ENCODE data around the gene PPTC7. TPM values are rescaled to one million over a fixed set of nuclear protein-coding genes. Genes with fewer than 3 reads are reported as not detected.
"Not testable (repeated sequence)": the region's sequence is repeated elsewhere in the genome, so short reads cannot be mapped to it uniquely, and the experiment has no call there.

Gene PPTC7
- total and polyA plus RNA-seq, 10 of the 15 experiments (the other 5 are each of a cell fraction or from before 2014, with no cell fraction given) = 4.0 to 69.6 (median 12.3) TPM

GRCh38 chr12:110562386-110562785 lies 20.7 kb downstream of the PPTC7 start:
- in situ Hi-C loops (cut with MboI); DNase-seq (ENCODE audit: low read depth, low spot score); FAIRE-seq; H3K9ac ChIP-seq (ENCODE audit: control insufficient read depth, insufficient read depth, low read length); BruUV-seq (replicated peaks); H3K27me3 ChIP-seq (replicated peaks in 1 of 2; ENCODE audit: control insufficient read depth in 2 of 2, insufficient read depth in 2 of 2, low read length in 1 of 2); H3K9me3 ChIP-seq (replicated peaks; ENCODE audit: control insufficient read depth, insufficient read depth, low read length); H4K20me1 ChIP-seq (ENCODE audit: control insufficient read depth, insufficient read depth); H2AFZ ChIP-seq (ENCODE audit: control insufficient read depth, low read depth, low read length): not testable (repeated sequence)
- Histone ChIP-seq H3K36me3 (ENCODE audit: control insufficient read depth in 2 of 2, insufficient read depth in 2 of 2, low read length in 1 of 2) (peaks cover 2 to 12% of the 10 kb centered on the region in 2 experiments; a peak in 3 of 4 replicates), H3K4me1 (ENCODE audit: control insufficient read depth, insufficient read depth, low read length) (peaks cover 20% of the 10 kb centered on the region; the same call in 1 of the 2 replicates), H3K4me3 (peak overlapping the region; percentile 10; the same call in 1 of the 2 replicates), H3K79me2 (ENCODE audit: control insufficient read depth, insufficient read depth, low read length) (peaks cover 99% of the 10 kb centered on the region), H3K4me2 (ENCODE audit: control insufficient read depth, insufficient read depth) (peak overlapping the region; percentile 3), H3K27ac (ENCODE audit: control insufficient read depth, insufficient read depth) (peak overlapping the region; percentile 61)
- ChIA-PET SMC1A (ENCODE audit: uncharacterized antibody, unreplicated experiment) (interaction anchor here (0.7 to 10.8 kb wide), 7 partner anchors 13 to 142 kb away, joined by 3 to 187 read pairs (median 3); no protein-coding TSS in a partner anchor), POLR2A (interaction anchor here (0.7 to 3.6 kb wide), 9 partner anchors 12 to 30 kb away, joined by 3 to 18 read pairs (median 8); no protein-coding TSS in a partner anchor), CTCF (interaction anchor here (0.9 to 3.4 kb wide), 11 partner anchors 9 to 49 kb away, joined by 3 to 19 read pairs (median 4); no protein-coding TSS in a partner anchor), RAD21 (ENCODE audit: unreplicated experiment) (interaction anchor here (0.7 to 3.8 kb wide), 6 partner anchors 9 to 186 kb away, joined by 3 to 26 read pairs (median 4); no protein-coding TSS in a partner anchor)
- intact Hi-C loops (cut with micrococcal nuclease; ENCODE audit: unreplicated experiment) = loop anchor here (2.0 kb wide), 1 partner anchor 14 kb away; no protein-coding TSS in a partner anchor
- peak; percentile 86 for ATAC-seq
- 38% methylated on average over 5 of the region's 5 CpGs for WGBS (ENCODE audit: insufficient coverage, insufficient replicate concordance, low lambda C conversion rate, missing lambda C conversion rate)
- TF ChIP-seq DPF2 (IDR thresholded peaks at IDR 0.05) (0 out of 2 replicates have a peak, but pooled peaks have one; percentile 49), SKIL (IDR thresholded peaks at IDR 0.05; ENCODE audit: low read depth, poor library complexity, severe bottlenecking) (peak; percentile 35), ZBTB40 (IDR thresholded peaks at IDR 0.05; ENCODE audit: borderline replicate concordance) (peak; percentile 58; the same call in 1 of the 2 replicates), IKZF2 (IDR thresholded peaks at IDR 0.05) (peak; percentile 71 to 72; a peak in 3 of 4 replicates), RUNX3 (IDR thresholded peaks at IDR 0.05; ENCODE audit: low read length) (peak; percentile 35), IRF5 (IDR thresholded peaks at IDR 0.05; ENCODE audit: borderline replicate concordance) (0 out of 2 replicates have a peak, but pooled peaks have one; percentile 37), ZNF217 (IDR thresholded peaks at IDR 0.05) (peak; percentile 67; the same call in 1 of the 2 replicates), SPI1 (IDR thresholded peaks at IDR 0.05; ENCODE audit: borderline replicate concordance, insufficient read depth, low read depth, low read length) (peak; percentile 88), IKZF1 (conservative IDR thresholded peaks at IDR 0.05) (peak; percentile 68), ZBTB33 (IDR thresholded peaks at IDR 0.05) (0 out of 2 replicates have a peak, but pooled peaks have one; percentile 59), PAX8 (IDR thresholded peaks at IDR 0.05) (peak; percentile 70; the same call in 1 of the 2 replicates), SREBF2 (IDR thresholded peaks at IDR 0.05; ENCODE audit: low read length) (peak; percentile 77), NBN (IDR thresholded peaks at IDR 0.05) (0 out of 2 replicates have a peak, but pooled peaks have one; percentile 62), RAD51 (IDR thresholded peaks at IDR 0.05) (peak; percentile 11; the same call in 1 of the 2 replicates)

All from GM12878 (cell line).